Bronchial epithelial cell (primary cell): Measurements from ENCODE around the gene TLE3. TPM values are rescaled to one million over a fixed set of nuclear protein-coding genes. Genes with fewer than 3 reads are reported as not detected.

Source experiments
- DNase-seq: peaks from one replicate; pipeline ENCODE4 v3.0.0-alpha.2; 2010; ENCODE audit warnings: low read depth
- FAIRE-seq: peaks from 2 replicates; lab custom pipeline; 2011; peaks lifted over from hg19 to GRCh38; lab: Jason Lieb, UNC
- H3K27me3 ChIP-seq: 2 replicates; pipeline ENCODE4 v1.5.1; 2011; ENCODE audit warnings: low read length; ENCODE audit not compliant: control insufficient read depth, insufficient read depth
- H3K36me3 ChIP-seq: 2 replicates; pipeline ENCODE4 v1.5.1; 2011; ENCODE audit warnings: low read length; ENCODE audit not compliant: control insufficient read depth, insufficient read depth
- H3K4me3 ChIP-seq: 2 replicates; pipeline ENCODE4 v1.5.1; 2011; ENCODE audit warnings: mild to moderate bottlenecking, low read depth, low read length, control low read depth
- CTCF ChIP-seq: IDR thresholded peaks from 2 replicates; pipeline ENCODE4 v1.5.1; 2011; ENCODE audit warnings: mild to moderate bottlenecking, moderate library complexity, low read length, control low read depth, inconsistent platforms; ENCODE audit not compliant: insufficient read depth, severe bottlenecking
- total RNA-seq: library from RNA; depleted of rRNA; stranded (reverse); fragments of >200 nt; gene quantifications from 2 replicates; pipeline ENCODE4 v1.2.1, GENCODE V29; 2014

The TLE3 gene
- total RNA-seq, 1 donor from 2014 or later, result 19.2 TPM

GRCh38 chr15:69997813-69998212 lies 99.9 kb downstream of the TLE3 start:
- FAIRE-seq, result no peak
- peak; percentile 62 for DNase-seq

More at GRCh38 chr15:69997813-69998212, 99.9 kb downstream of the TLE3 start:
- peaks cover 12% of the 10 kb centered on the region for H3K27me3 ChIP-seq
- no peak overlapping the region for H3K4me3 ChIP-seq
- TF ChIP-seq CTCF, result no peak
- no peaks in the 10 kb centered on the region for H3K36me3 ChIP-seq
